Neural cell (in vitro differentiated cells): Measurements from ENCODE around the gene GLIS2.
"Not testable (repeated sequence)": the region's sequence is repeated elsewhere in the genome, so short reads cannot be mapped to it uniquely, and the experiment has no call there.

ENCODE experiments used
- CTCF ChIP-seq: fragments of 450-650 bp; IDR thresholded peaks from 2 replicates; pipeline ENCODE4 v1.5.1; 2014; ENCODE audit warnings: antibody characterized with exemption, mild to moderate bottlenecking, moderate library complexity; ENCODE audit not compliant: poor library complexity, severe bottlenecking
- EP300 ChIP-seq: fragments of 450-650 bp; conservative IDR thresholded peaks from 2 replicates; pipeline ENCODE4 v1.6.1; 2014; ENCODE audit warnings: antibody characterized with exemption, mild to moderate bottlenecking, moderate library complexity; ENCODE audit not compliant: poor library complexity, severe bottlenecking
- EZH2 ChIP-seq: fragments of 200-600, 300-800 bp; shearing (Covaris generic), sonication (generic); IDR thresholded peaks from 2 replicates; pipeline ENCODE4 v1.6.1; 2014; ENCODE audit warnings: antibody characterized with exemption, low read length, borderline replicate concordance, mild to moderate bottlenecking; ENCODE audit not compliant: insufficient read depth, poor library complexity, severe bottlenecking
- MXI1 ChIP-seq: fragments of 450-650 bp; conservative IDR thresholded peaks from 2 replicates; pipeline ENCODE4 v1.6.1; 2014; ENCODE audit warnings: antibody characterized with exemption, mild to moderate bottlenecking; ENCODE audit not compliant: poor library complexity, severe bottlenecking
- POLR2AphosphoS5 ChIP-seq: IDR thresholded peaks from 2 replicates; pipeline ENCODE4 v1.6.1; 2012
- RAD21 ChIP-seq: fragments of 450-650 bp; conservative IDR thresholded peaks from 2 replicates; pipeline ENCODE4 v1.6.1; 2014; ENCODE audit warnings: antibody characterized with exemption, mild to moderate bottlenecking, moderate library complexity
- REST ChIP-seq: IDR thresholded peaks from 2 replicates; pipeline ENCODE4 v1.6.1; 2012; ENCODE audit warnings: borderline replicate concordance
- SMC3 ChIP-seq: fragments of 450-650 bp; conservative IDR thresholded peaks from 2 replicates; pipeline ENCODE4 v1.6.1; 2014; ENCODE audit warnings: antibody characterized with exemption, mild to moderate bottlenecking, moderate library complexity; ENCODE audit not compliant: poor library complexity
- TAF1 ChIP-seq: IDR thresholded peaks from 2 replicates; pipeline ENCODE4 v1.6.1; 2012; ENCODE audit warnings: low read depth

GRCh38 chr16:4333714-4334113, 17.8 kb downstream of the GLIS2 start:
- not testable (repeated sequence) for TF ChIP-seq POLR2AphosphoS5, CTCF, REST, EZH2, EP300, RAD21, MXI1, TAF1, SMC3
